Measurements from ENCODE around the gene CYRIA.

CYRIA gene

GRCh38 chr2:16693854-16694253, 28.2 kb upstream of the CYRIA start:
- Histone ChIP-seq H3K36me3 (ENCODE audit: low read length) (no peaks in the 10 kb centered on the region), H3K4me2 (ENCODE audit: low read depth, low read length, poor library complexity, severe bottlenecking) (no peak overlapping the region), H3K9ac (ENCODE audit: low read length) (no peak overlapping the region), H3K9me2 (replicated peaks; ENCODE audit: insufficient read depth, low read length) (no peaks in the 10 kb centered on the region), H2AFZ (ENCODE audit: low read depth, low read length, severe bottlenecking) (no peak overlapping the region), H3F3A (ENCODE audit: insufficient read depth) (no peaks in the 10 kb centered on the region), H3K4me3 (ENCODE audit: insufficient read depth, low read length, poor library complexity, severe bottlenecking) (no peak overlapping the region), H3K9me3 (ENCODE audit: insufficient read depth, low read length) (no peaks in the 10 kb centered on the region), H4K20me1 (ENCODE audit: low read depth, low read length) (no peaks in the 10 kb centered on the region), H3K79me2 (ENCODE audit: insufficient read depth, low read length) (no peaks in the 10 kb centered on the region), H3K27me3 (ENCODE audit: low read length) (no peaks in the 10 kb centered on the region), H3K27ac (ENCODE audit: low read depth, low read length) (no peak overlapping the region)
- no peak for TF ChIP-seq CTCF (IDR thresholded peaks at IDR 0.05; ENCODE audit: insufficient read depth, low read length, poor library complexity, severe bottlenecking)
- TF ChIP-seq EZH2phosphoT487 (conservative IDR thresholded peaks at IDR 0.05; ENCODE audit: low read length): no peak

- no peaks in the 10 kb centered on the region for H3F3A ChIP-seq (ENCODE audit: insufficient read depth)
- H3K9ac ChIP-seq (ENCODE audit: low read length): no peak overlapping the region
- H3K36me3 ChIP-seq (ENCODE audit: low read length): no peaks in the 10 kb centered on the region
- H3K79me2 ChIP-seq (ENCODE audit: insufficient read depth, low read length): no peaks in the 10 kb centered on the region
- no peaks in the 10 kb centered on the region for H3K9me3 ChIP-seq (ENCODE audit: insufficient read depth, low read length)
- no peak overlapping the region for H2AFZ ChIP-seq (ENCODE audit: low read depth, low read length, severe bottlenecking)
- no peaks in the 10 kb centered on the region for H3K9me2 ChIP-seq (replicated peaks; ENCODE audit: insufficient read depth, low read length)
- no peak overlapping the region for H3K4me2 ChIP-seq (ENCODE audit: low read depth, low read length, poor library complexity, severe bottlenecking)
- H3K27me3 ChIP-seq (ENCODE audit: low read length): no peaks in the 10 kb centered on the region
- H3K27ac ChIP-seq (ENCODE audit: low read depth, low read length): no peak overlapping the region
- TF ChIP-seq EZH2phosphoT487 (conservative IDR thresholded peaks at IDR 0.05; ENCODE audit: low read length): no peak
- TF ChIP-seq CTCF (IDR thresholded peaks at IDR 0.05; ENCODE audit: insufficient read depth, low read length, poor library complexity, severe bottlenecking): no peak
- H3K4me3 ChIP-seq (ENCODE audit: insufficient read depth, low read length, poor library complexity, severe bottlenecking): no peak overlapping the region
- H4K20me1 ChIP-seq (ENCODE audit: low read depth, low read length): no peaks in the 10 kb centered on the region
Observed at GRCh38 chr2:16691261-16691660, 25.6 kb upstream of the CYRIA start.

GRCh38 chr2:16687955-16688354, 22.3 kb upstream of the CYRIA start:
- H3K27ac ChIP-seq (ENCODE audit: low read depth, low read length): no peak overlapping the region
- no peak overlapping the region for H3K9ac ChIP-seq (ENCODE audit: low read length)
- H3K36me3 ChIP-seq (ENCODE audit: low read length): no peaks in the 10 kb centered on the region
- no peaks in the 10 kb centered on the region for H3F3A ChIP-seq (ENCODE audit: insufficient read depth)
- no peak overlapping the region for H2AFZ ChIP-seq (ENCODE audit: low read depth, low read length, severe bottlenecking)
- H4K20me1 ChIP-seq (ENCODE audit: low read depth, low read length): no peaks in the 10 kb centered on the region
- H3K4me2 ChIP-seq (ENCODE audit: low read depth, low read length, poor library complexity, severe bottlenecking): no peak overlapping the region
- TF ChIP-seq EZH2phosphoT487 (conservative IDR thresholded peaks at IDR 0.05; ENCODE audit: low read length) (no peak), CTCF (IDR thresholded peaks at IDR 0.05; ENCODE audit: insufficient read depth, low read length, poor library complexity, severe bottlenecking) (no peak)
- no peak overlapping the region for H3K4me3 ChIP-seq (ENCODE audit: insufficient read depth, low read length, poor library complexity, severe bottlenecking)
- no peaks in the 10 kb centered on the region for H3K27me3 ChIP-seq (ENCODE audit: low read length)
- no peaks in the 10 kb centered on the region for H3K9me2 ChIP-seq (replicated peaks; ENCODE audit: insufficient read depth, low read length)
- no peaks in the 10 kb centered on the region for H3K79me2 ChIP-seq (ENCODE audit: insufficient read depth, low read length)
- H3K9me3 ChIP-seq (ENCODE audit: insufficient read depth, low read length): no peaks in the 10 kb centered on the region
